DMS53 (cell line): ENCODE measurements around the gene TAF6L.
A peak's percentile ranks its signal among the peaks of the same experiment; 100 is the strongest.
"Not testable (repeated sequence)": the region's sequence is repeated elsewhere in the genome, so short reads cannot be mapped to it uniquely, and the experiment has no call there.

Source experiments
- DNase-seq: peaks from one replicate; lab custom pipeline; 2025; lab: John Stamatoyannopoulos, UW

Gene TAF6L

DNA sequence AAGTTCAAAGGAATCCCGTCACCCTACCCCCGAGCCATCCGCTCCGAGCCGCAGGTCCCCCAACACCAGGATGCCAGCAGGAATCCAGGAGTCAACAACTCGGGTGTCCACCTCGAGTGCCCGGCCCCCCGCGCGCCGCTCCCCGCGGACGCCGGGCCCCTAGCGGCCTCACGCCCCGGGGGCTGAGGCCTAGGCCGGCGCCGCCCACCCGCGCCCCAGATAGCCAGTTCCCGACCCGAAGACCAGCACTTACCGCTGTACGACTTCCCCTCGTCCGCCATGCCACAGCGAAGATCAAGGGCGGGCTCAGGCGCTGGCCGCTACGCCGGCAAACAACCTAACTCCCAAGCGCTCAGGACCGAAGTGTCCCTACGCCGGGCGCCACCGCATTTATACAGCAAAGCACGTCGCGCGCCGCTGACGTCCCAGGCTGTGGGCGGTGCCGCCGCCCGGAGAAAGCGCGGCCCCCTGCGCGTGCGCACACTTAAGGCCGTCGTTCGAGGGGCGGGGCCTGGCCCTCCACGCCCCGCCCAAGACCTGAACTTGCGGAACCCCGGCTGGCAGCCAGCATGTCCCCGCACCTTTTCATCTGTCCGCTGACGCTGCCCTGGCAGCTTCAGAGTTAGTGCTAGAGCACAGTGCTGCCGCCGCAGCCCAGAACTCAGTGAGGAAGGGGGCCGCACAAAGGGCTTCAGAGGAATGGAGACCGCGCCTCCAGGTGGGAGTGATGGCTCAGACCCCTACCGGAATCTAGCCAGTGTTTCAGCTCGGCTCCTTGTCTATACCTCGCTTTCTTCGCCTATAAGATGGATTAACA lies 34.1 kb downstream of the TAF6L start, which contains the start of gene NXF1:
NXF1 (minus strand) TSS at position 365 of the 817 bp plus-strand sequence; CDS start at position 281, 84 bp downstream.
- peak; percentile 98 for DNase-seq

- peak; percentile 66 for DNase-seq
Observed at GRCh38 chr11:62805961-62806441, 34.8 kb downstream of the TAF6L start.

DNA sequence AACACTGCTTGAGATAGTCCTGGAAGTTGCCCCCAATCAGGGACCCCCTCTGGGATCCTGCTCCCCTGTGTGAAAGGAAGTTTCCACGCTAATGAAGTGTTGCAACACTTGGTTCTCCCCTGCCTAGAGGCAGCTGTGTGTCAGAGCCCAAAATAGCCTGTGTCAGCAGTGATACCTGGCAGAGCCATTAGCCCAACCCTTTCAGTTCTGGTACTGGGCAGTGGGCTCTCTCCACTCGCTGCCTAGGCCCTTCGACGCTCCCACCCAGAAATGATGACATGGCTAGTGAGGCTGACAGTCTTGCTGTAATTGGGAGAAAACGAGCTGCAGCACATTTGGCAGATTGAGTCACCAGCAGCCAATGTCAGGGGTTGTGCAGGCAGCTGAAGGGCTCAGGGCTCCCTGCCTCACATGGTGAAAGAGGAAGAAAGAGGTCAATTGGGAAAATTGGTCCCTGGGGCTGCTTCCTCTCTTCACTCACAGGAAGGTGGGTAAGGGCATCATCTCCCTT lies 35.5 kb downstream of the TAF6L start:
- peak; percentile 30 for DNase-seq

DNA sequence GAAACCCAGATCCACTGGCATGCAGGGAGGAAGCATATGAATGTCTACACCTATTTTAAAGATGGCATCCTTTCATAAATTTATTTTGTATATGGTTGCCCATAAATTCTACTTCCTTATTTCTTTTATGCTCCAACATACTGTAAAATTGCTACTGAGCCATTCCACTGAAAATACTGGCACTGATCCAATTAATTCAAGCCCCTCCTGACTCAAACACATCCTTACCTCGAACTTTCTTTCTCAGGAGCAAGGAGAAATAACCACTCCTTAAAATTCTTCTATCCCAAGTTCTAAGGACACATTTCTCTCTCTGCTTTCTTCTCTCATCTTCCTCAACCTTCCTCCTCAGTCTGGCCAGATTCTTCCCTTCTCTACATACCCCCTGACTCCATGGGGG lies 39.6 kb downstream of the TAF6L start:
- DNase-seq = no peak

DNA sequence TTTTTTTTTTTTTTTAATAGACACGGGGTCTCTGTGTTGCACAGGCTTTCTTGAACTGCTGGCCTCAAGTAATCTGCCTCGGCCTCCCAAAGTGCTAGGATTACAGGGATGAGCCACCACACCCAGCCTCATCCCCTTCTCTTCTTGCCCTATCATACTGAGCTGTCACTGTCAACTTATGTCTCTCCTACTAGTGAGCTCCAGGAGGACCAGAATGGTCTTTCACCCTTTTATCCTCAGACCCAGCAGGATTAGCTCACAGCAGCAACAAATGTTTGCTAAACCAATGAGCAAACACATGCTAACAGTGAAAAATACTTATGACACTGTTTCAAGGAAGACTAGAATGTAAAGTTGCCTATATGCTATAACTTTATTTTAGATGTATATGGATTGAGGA lies 40.5 kb downstream of the TAF6L start:
- no peak for DNase-seq

GRCh38 chr11:62816557-62816956 lies 45.4 kb downstream of the TAF6L start:
- no peak for DNase-seq

GRCh38 chr11:62817129-62817528 lies 45.9 kb downstream of the TAF6L start:
- no peak for DNase-seq

DNA sequence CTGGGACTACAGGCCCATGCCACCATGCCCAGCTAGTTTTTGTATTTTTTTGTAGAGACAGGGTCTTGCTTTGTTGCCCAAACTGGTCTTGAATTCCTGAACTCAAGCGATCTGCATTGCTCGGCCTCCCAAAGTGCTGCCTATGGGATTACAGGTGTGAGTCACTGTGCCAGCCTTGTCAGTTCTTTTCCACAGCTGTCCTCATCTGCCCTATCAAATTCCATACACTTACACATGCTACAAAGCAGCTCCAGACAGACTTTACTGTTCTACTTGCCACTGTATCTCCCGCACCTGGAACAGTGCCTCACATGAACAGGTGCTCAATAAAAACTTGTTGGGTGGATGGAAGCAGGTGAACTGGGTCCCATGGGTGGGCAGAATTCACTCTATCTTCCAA lies 52.5 kb downstream of the TAF6L start:
- no peak for DNase-seq

DNA sequence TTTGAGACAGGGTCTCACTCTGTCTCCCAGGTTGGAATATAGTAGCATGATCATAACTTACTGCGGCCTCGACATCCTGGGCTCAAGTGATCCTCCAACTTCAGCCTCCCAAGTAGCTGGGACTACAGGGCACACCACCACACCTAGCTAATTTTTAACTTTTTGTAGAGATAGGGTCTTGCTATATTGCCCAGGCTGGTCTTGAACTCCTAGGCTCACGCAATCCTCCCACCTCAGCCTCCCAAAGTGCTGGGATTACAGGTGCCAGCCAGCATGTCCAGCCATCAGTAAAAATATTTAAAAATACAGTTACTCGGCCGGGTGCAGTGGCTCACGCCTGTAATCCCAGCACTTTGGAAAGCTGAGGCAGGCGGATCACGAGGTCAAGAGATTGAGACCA lies 56.9 kb downstream of the TAF6L start:
- not testable (repeated sequence) for DNase-seq

GRCh38 chr11:62830904-62831519 lies 59.8 kb downstream of the TAF6L start:
- DNase-seq = no peak

DNA sequence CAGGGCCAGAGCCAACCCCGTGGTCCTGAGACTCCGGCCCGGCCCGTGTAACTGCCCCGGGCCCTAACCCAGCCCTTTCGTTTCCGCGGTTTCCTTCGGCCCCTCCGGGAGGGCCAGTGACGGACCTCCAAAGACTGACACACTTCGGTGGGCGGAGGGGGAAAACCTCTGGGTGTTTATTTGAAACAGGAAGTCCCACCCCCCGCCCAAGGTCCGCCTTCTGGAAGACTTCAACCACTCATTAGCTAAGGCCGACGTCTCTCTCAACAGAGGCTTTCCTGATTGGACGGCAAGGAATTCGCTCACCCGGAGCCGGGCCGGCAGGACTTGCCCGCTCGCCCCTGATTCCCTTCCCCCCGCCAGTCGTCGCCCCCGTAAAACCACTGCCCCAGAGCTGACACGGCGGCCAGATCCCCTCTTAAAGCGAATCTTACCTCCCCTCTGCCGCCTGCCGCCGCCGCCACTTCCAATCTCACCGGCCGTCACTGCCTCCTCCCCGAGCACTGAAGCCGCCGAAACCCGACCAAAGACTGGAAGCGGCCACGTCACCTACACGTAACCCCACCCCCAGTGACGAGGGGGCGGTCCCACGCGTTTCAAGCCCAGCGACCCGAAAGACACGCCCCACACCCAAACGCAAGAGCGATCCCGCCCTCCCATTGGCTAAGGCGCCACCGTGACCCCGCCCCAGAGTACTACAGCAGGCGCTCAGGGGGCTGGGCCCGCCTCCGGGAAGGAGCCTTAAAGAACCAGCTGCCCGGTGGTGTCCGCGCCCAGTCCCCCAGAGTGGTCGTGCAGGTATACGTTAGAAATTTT lies 60.5 kb downstream of the TAF6L start, which contains the start of gene STX5:
STX5 (minus strand) TSS at position 532 of the 816 bp plus-strand sequence. CDS start 808 bp downstream, outside the sequence.
- peak; percentile 99 for DNase-seq

DNA sequence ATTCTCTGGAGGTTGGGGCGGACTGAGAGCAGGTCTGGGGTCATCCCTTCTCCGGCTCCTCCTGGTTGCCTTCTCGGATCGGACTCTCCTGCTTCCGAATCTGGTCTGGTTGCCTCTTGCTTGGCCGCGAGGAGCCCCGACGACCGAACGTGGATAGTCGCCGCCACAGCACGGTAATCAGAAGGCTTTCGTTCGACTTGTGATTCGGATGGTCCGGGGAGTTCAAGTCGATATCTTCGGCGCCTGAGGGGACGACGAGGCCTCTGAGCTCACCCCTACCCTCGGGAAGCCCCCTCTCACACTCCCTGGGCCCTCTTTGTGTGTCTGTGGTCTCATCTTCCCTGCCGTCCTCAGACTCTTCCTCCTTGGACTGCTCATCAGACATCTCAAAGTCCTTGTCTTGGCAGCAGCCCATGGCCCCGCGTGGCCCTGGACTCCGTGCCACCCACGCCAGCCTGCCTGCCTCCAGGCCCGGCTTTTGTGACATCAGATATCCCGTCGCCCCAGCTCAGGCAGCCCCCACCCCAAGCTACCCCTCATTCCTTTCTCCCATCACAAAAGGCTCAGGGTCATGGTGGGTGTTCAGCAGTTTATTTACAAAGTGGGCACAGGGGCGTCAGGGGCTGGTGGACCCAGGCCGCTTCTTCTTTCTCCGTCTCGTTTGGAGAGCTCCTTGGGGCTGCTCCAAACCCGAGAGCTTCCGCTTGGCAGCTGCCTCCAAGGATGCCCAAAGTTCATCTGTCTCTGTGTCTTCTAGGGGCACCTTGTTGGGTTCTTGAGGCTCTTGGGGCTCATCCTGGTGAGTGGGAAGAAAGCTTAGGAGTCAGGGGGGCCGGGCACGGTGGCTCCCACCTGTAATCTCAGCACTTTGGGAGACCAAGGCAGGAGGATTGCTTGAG lies 61.4 kb downstream of the TAF6L start, which contains the start of gene TEX54:
TEX54 (minus strand) TSS at position 506 of the 899 bp plus-strand sequence.
- DNase-seq = peak; percentile 91

- no peak for DNase-seq
Observed at GRCh38 chr11:62835336-62835735, 64.1 kb downstream of the TAF6L start.
